ENCODE measurements around the gene RBM47.

DNA sequence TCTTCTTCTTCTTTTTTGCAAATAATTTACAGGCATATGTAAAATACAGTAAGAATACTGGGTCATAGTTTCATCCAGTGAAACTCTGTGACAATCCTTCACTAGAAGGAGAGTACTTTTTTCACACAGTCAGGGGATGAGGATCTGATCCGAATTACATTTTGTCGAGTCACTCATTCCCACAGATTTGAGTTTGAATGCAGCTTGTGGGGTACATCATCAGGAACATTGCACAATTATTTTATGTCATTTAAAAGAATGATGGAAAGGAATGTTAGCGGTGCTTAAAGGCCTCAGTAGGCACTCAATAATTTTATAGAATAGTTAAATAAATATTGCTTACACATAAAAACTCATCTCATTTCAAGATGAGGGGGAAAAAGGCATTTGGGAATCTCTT, 205.9 kb downstream of the RBM47 start:
- TF ChIP-seq TEAD4 (IDR thresholded peaks at IDR 0.05) (no peak), CREB1 (IDR thresholded peaks at IDR 0.05; ENCODE audit: low read depth) (no peak), FOXM1 (IDR thresholded peaks at IDR 0.05; ENCODE audit: borderline replicate concordance, low read depth) (no peak), TAF1 (IDR thresholded peaks at IDR 0.05; ENCODE audit: low read depth) (no peak)
